ENCODE results near the gene DCAF10. TPM values are rescaled to one million over a fixed set of nuclear protein-coding genes. Genes with fewer than 3 reads are reported as not detected.

Gene DCAF10
- total and polyA plus RNA-seq, 2 of the 8 experiments (the other 6 are each of a cell fraction or from before 2014, with no cell fraction given) = 7.1 to 15.0 TPM

- TF ChIP-seq, protein P1, sequence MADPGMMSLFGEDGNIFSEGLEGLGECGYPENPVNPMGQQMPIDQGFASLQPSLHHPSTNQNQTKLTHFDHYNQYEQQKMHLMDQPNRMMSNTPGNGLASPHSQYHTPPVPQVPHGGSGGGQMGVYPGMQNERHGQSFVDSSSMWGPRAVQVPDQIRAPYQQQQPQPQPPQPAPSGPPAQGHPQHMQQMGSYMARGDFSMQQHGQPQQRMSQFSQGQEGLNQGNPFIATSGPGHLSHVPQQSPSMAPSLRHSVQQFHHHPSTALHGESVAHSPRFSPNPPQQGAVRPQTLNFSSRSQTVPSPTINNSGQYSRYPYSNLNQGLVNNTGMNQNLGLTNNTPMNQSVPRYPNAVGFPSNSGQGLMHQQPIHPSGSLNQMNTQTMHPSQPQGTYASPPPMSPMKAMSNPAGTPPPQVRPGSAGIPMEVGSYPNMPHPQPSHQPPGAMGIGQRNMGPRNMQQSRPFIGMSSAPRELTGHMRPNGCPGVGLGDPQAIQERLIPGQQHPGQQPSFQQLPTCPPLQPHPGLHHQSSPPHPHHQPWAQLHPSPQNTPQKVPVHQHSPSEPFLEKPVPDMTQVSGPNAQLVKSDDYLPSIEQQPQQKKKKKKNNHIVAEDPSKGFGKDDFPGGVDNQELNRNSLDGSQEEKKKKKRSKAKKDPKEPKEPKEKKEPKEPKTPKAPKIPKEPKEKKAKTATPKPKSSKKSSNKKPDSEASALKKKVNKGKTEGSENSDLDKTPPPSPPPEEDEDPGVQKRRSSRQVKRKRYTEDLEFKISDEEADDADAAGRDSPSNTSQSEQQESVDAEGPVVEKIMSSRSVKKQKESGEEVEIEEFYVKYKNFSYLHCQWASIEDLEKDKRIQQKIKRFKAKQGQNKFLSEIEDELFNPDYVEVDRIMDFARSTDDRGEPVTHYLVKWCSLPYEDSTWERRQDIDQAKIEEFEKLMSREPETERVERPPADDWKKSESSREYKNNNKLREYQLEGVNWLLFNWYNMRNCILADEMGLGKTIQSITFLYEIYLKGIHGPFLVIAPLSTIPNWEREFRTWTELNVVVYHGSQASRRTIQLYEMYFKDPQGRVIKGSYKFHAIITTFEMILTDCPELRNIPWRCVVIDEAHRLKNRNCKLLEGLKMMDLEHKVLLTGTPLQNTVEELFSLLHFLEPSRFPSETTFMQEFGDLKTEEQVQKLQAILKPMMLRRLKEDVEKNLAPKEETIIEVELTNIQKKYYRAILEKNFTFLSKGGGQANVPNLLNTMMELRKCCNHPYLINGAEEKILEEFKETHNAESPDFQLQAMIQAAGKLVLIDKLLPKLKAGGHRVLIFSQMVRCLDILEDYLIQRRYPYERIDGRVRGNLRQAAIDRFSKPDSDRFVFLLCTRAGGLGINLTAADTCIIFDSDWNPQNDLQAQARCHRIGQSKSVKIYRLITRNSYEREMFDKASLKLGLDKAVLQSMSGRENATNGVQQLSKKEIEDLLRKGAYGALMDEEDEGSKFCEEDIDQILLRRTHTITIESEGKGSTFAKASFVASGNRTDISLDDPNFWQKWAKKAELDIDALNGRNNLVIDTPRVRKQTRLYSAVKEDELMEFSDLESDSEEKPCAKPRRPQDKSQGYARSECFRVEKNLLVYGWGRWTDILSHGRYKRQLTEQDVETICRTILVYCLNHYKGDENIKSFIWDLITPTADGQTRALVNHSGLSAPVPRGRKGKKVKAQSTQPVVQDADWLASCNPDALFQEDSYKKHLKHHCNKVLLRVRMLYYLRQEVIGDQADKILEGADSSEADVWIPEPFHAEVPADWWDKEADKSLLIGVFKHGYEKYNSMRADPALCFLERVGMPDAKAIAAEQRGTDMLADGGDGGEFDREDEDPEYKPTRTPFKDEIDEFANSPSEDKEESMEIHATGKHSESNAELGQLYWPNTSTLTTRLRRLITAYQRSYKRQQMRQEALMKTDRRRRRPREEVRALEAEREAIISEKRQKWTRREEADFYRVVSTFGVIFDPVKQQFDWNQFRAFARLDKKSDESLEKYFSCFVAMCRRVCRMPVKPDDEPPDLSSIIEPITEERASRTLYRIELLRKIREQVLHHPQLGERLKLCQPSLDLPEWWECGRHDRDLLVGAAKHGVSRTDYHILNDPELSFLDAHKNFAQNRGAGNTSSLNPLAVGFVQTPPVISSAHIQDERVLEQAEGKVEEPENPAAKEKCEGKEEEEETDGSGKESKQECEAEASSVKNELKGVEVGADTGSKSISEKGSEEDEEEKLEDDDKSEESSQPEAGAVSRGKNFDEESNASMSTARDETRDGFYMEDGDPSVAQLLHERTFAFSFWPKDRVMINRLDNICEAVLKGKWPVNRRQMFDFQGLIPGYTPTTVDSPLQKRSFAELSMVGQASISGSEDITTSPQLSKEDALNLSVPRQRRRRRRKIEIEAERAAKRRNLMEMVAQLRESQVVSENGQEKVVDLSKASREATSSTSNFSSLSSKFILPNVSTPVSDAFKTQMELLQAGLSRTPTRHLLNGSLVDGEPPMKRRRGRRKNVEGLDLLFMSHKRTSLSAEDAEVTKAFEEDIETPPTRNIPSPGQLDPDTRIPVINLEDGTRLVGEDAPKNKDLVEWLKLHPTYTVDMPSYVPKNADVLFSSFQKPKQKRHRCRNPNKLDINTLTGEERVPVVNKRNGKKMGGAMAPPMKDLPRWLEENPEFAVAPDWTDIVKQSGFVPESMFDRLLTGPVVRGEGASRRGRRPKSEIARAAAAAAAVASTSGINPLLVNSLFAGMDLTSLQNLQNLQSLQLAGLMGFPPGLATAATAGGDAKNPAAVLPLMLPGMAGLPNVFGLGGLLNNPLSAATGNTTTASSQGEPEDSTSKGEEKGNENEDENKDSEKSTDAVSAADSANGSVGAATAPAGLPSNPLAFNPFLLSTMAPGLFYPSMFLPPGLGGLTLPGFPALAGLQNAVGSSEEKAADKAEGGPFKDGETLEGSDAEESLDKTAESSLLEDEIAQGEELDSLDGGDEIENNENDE (IDR thresholded peaks at IDR 0.05; ENCODE audit: insufficient replicate concordance, low read length) = no peak
- TF ChIP-seq KDM4A (IDR thresholded peaks at IDR 0.05; ENCODE audit: low read depth, low read length, severe bottlenecking) = no peak
- TF ChIP-seq TAF1 (IDR thresholded peaks at IDR 0.05; ENCODE audit: low read depth, low read length) = no peak
- no peak for TF ChIP-seq HDAC2 (IDR thresholded peaks at IDR 0.05; ENCODE audit: borderline replicate concordance in 1 of 2, low read depth in 2 of 2, low read length in 2 of 2)
- TF ChIP-seq BRCA1 (IDR thresholded peaks at IDR 0.05; ENCODE audit: low read depth, low read length) = no peak
- no peak for TF ChIP-seq SIX5 (IDR thresholded peaks at IDR 0.05; ENCODE audit: low read depth, low read length)
Measured at GRCh38 chr9:37909326-37909725, 108.7 kb downstream of the DCAF10 start (continued).

All from H1 (cell line).